DMS 273 (cell line): ENCODE measurements around the gene CRACR2B.

Source experiments
- DNase-seq: peaks from one replicate; lab custom pipeline; 2025; ENCODE audit not compliant: unreplicated experiment; lab: John Stamatoyannopoulos, UW

CRACR2B gene

GRCh38 chr11:825366-826226 lies 2.1 kb upstream of the CRACR2B start:
- DNase-seq = no peak

DNA sequence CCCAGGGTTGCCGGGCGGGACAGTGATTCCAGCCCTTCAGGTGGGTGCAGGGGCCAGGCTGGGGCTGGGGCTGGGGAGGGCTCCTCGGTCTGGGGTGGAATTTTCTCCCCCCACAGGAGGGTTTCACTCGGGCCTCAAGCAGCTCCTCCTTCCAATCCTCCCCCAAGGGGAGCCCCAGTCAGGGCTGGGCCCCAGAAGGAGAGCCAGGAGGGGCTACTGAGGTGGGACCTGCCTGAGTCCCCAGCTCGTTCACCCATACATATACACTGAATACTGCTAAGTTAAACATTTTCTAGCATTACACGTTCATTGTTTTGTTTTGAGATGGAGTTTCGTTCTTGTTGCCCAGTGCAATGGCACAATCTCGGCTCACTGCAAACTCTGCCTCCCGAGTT lies 1.5 kb upstream of the CRACR2B start:
- no peak for DNase-seq

- no peak for DNase-seq
Observed at GRCh38 chr11:826836-827145, 928 bp upstream of the CRACR2B start.

GRCh38 chr11:827146-827896 lies 398 bp upstream of the CRACR2B start:
- no peak for DNase-seq

DNA sequence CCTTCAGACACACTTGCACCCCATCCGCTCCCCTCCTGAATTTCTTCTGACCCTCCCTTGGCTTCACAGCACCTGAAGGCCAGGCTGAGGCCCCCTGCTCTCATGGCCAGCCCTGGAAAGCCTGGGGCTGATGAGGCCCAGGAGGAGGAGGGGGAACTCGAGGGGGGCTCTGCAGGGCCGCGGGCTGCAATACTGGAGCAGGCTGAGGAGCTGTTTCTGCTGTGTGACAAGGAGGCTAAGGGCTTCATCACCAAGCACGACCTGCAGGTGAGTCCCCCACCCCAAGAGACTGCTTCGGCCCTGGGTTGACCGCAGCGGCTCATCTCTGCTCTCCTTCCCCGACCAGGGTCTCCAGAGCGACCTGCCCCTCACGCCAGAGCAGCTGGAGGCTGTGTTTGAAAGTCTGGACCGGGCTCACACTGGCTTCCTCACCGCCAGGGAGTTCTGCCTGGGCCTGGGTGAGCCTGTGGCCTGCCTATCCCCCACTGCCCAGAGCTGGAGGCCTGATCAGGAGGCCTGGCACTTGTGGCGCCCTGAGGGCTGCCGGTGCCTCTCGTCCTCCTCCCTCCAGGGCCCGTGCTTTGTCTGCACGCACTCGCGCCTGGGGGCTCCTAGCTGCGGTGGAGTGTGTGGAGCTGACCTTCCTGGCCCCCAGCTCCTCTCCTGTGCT lies 922 bp downstream of the CRACR2B start:
- DNase-seq = no peak

DNA sequence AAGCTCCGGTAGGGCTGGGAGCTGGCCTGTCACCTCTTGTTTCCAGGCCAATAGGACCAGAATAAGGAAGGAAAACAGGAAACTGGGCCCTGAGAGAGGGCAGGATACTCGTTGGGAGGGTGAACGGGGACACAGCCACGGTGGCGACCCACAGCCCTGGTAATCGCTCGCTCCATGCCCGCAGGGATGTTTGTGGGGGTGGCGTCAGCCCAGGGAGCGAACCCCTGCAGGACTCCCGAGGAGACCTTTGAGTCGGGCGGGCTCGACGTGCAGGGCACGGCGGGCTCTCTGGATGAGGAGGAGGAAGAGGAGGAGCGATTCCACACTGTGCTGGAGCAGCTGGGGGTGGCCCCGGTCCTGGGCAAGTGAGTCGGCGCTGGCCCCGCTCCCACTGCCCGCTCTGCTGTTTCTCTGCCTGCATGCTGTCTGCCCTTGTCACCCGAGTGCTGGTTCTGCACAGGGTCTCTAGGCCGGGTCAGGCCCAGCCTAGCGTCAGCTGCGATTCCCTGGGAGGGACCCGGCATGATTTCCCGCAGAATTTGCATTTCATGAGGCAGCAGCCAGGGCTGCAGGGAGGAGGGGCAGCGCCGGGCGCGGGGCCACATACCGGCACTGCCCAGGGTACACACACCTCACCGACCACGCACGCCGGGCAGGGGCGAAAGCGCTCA lies 1.6 kb downstream of the CRACR2B start:
- no peak for DNase-seq

- no peak for DNase-seq
Observed at GRCh38 chr11:829847-830294, 2.2 kb downstream of the CRACR2B start.

DNA sequence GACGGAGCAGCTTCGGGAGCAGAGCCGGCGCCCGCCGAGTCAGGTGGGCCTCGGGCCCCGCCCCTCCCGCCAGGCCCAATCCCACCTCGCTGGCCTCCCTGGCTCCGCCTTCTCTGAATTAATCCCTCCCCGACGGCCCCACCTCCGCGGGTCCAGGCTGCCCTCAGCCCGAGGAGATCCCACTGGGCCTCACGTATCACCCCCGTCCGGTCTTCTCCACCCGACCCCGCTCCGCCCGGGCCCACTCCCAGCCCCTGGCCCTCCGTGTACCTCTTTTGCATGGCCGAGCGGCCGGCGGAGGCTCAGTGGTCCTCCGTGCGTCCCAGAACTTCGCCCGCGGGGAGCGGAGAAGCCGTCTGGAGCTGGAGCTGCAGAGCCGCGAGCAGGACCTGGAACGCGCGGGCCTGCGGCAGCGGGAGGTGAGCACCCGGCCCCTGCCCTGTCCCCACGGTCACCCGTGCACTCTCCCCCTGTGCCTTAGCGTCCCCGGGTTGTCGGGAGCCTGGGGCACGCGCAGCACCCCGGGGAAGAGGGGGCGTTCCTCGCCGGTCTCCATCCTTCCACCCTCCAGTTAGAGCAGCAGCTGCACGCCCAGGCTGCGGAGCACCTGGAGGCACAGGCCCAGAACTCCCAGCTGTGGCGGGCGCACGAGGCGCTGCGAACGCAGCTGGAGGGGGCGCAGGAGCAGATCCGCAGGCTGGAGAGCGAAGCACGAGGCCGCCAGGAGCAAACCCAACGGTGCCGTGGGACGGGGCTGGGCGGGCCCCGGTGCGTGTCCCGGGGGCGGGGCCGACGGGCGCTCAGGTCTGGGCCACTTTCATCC lies 2.8 kb downstream of the CRACR2B start:
- no peak for DNase-seq

DNA sequence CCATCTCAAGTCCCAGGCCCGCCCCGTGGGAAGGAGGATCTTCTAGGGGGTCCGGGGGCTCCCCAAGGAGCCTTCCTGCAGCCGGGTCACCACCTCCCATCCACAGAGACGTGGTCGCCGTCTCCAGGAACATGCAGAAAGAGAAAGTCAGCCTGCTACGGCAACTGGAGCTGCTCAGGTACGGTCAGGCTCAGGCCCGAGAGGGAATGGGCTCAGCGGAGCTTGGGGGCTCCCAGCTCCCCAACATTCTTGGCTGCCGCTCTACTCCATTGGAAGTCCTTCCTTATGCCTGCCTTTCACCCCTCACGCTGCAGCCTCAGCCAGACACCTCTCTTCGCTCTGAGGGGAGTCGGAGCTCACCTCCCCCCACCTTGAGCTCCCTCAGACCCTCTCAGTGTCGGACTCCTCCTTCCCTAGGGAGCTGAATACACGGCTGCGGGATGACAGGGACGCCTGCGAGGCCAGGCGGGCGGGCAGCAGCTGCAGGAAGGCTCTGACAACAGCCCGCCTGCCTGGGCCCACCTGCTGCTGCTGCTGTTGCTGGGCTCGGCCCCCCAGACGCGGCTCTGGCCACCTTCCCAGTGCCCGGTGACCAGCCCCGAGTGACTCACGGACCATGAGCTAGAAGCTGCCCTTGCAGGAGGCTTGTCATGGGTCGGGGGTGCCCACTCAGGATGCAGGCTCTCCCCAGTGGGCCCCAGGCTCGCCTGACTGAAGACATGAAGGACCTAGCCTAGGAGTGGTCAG lies 3.6 kb downstream of the CRACR2B start:
- DNase-seq = no peak

GRCh38 chr11:831961-832528 lies 4.3 kb downstream of the CRACR2B start:
- DNase-seq = no peak

- DNase-seq = peak; percentile 83
Observed at GRCh38 chr11:832529-833113, 4.9 kb downstream of the CRACR2B start, which contains the start of gene CD151. Gene CD151 (plus strand): TSS chr11:832952. CDS start chr11:836070, 3,118 bp downstream.

- DNase-seq = peak; percentile 71
Observed at GRCh38 chr11:833114-833791, 5.5 kb downstream of the CRACR2B start.

DNA sequence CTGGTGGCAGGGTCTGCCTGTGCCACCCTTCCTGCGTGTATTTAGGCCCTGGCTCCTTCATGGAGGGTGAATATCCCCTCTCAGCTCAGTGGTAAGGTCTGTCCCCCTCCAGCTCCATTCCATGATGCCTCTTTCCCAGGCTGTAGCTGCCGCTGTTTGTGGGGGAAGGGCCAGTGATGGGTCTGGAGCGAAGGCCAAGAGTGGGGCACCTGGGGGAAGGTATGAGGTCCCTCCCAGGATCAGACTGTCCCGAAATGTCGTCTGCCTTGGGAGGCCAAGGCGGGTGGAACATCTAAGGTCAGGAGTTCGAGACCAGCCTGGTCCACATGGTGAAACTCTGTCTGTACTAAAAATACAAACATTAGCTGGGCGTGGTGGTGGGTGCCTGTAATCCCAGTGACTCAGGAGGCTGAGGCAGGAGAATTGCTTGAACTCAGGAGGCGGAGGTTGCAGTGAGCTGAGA lies 6.2 kb downstream of the CRACR2B start:
- no peak for DNase-seq

- peak; percentile 82 for DNase-seq
Observed at GRCh38 chr11:834371-835316, 6.9 kb downstream of the CRACR2B start.

- no peak for DNase-seq
Observed at GRCh38 chr11:836274-836673, 8.6 kb downstream of the CRACR2B start.

DNA sequence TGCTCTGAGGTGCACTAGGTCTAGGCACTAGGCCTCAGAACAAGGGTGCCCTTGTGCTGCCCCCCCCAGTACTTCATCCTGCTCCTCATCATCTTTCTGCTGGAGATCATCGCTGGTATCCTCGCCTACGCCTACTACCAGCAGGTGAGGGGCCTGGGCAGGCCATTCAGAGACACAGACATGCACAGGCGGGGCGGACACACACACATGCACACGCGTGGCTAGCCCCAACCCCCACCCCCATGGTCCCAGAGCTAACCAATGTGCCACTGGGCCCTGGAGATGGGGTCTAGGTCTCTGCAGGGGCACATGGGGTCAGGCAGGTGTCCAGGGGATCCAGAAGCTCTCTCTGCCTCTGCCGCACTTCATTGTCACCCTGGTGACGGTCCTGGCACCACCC lies 9.0 kb downstream of the CRACR2B start:
- DNase-seq = no peak
